ENCODE measurements around the gene TPM2.

Gene TPM2

GRCh38 chr9:35689542-35690293, at the start of gene TPM2:
TPM2 (minus strand) TSS chr9:35689925; CDS start chr9:35689817, 108 bp downstream.
- DNase-seq (ENCODE audit: low read depth): no peak
- H3K4me3 ChIP-seq (ENCODE audit: low read depth, low read length): peak within 1 kb of the TSS; percentile 66
- TF ChIP-seq CTCF (IDR thresholded peaks at IDR 0.05; ENCODE audit: low read depth, low read length, missing control alignments): no peak

GRCh38 chr9:35738924-35739323, 49.2 kb upstream of the TPM2 start:
- no peak for DNase-seq (ENCODE audit: low read depth)
- TF ChIP-seq CTCF (IDR thresholded peaks at IDR 0.05; ENCODE audit: low read depth, low read length, missing control alignments): no peak
- H3K4me3 ChIP-seq (ENCODE audit: low read depth, low read length): no peak overlapping the region

GRCh38 chr9:35738186-35738585, 48.5 kb upstream of the TPM2 start:
- TF ChIP-seq CTCF (IDR thresholded peaks at IDR 0.05; ENCODE audit: low read depth, low read length, missing control alignments): no peak
- DNase-seq (ENCODE audit: low read depth): no peak
- H3K4me3 ChIP-seq (ENCODE audit: low read depth, low read length): no peak overlapping the region

GRCh38 chr9:35737143-35737542, 47.4 kb upstream of the TPM2 start:
- no peak for TF ChIP-seq CTCF (IDR thresholded peaks at IDR 0.05; ENCODE audit: low read depth, low read length, missing control alignments)
- no peak overlapping the region for H3K4me3 ChIP-seq (ENCODE audit: low read depth, low read length)
- DNase-seq (ENCODE audit: low read depth): no peak

GRCh38 chr9:35736201-35736633, 46.5 kb upstream of the TPM2 start:
- H3K4me3 ChIP-seq (ENCODE audit: low read depth, low read length): no peak overlapping the region
- TF ChIP-seq CTCF (IDR thresholded peaks at IDR 0.05; ENCODE audit: low read depth, low read length, missing control alignments): peak; percentile 90
- no peak for DNase-seq (ENCODE audit: low read depth)

DNA sequence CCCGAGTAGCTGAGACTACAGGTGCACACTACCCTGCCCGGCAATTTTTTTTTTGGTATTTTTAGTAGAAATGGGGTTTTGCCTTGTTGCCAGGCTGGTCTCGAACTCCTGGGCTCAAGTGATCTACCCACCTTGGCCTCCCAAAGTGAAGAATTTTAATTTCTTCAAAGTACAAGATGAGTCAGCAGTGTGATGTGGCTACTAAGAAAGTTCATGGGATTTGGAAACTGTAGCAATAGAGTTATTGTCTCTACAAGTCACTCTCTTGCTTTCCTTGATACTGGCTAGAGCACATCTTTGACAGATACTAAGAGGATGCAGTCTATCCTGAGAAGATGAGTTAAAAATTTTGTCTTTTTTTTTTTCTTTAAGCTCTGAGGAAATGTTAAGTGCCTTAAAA, 44.4 kb upstream of the TPM2 start:
- no peak overlapping the region for H3K4me3 ChIP-seq (ENCODE audit: low read depth, low read length)

More for the DNA sequence above, 44.4 kb upstream of the TPM2 start:
- no peak for DNase-seq (ENCODE audit: low read depth)
- no peak for TF ChIP-seq CTCF (IDR thresholded peaks at IDR 0.05; ENCODE audit: low read depth, low read length, missing control alignments)
